ENCODE data around the gene MUTYH. TPM values are rescaled to one million over a fixed set of nuclear protein-coding genes. Genes with fewer than 3 reads are reported as not detected.

Gene MUTYH
- total RNA-seq, 2 experiments from 2014 or later = 57.9 to 67.4 TPM

GRCh38 chr1:45305231-45305630 is 35.0 kb downstream of the MUTYH start:
- peak overlapping the region; percentile 95 for H3K4me3 Mint-ChIP-seq
- H3K9me3 Mint-ChIP-seq = no peaks in the 10 kb centered on the region
- no peaks in the 10 kb centered on the region for H3K36me3 ChIP-seq (ENCODE audit: insufficient read depth, low read length)
- TF ChIP-seq, protein P1, sequence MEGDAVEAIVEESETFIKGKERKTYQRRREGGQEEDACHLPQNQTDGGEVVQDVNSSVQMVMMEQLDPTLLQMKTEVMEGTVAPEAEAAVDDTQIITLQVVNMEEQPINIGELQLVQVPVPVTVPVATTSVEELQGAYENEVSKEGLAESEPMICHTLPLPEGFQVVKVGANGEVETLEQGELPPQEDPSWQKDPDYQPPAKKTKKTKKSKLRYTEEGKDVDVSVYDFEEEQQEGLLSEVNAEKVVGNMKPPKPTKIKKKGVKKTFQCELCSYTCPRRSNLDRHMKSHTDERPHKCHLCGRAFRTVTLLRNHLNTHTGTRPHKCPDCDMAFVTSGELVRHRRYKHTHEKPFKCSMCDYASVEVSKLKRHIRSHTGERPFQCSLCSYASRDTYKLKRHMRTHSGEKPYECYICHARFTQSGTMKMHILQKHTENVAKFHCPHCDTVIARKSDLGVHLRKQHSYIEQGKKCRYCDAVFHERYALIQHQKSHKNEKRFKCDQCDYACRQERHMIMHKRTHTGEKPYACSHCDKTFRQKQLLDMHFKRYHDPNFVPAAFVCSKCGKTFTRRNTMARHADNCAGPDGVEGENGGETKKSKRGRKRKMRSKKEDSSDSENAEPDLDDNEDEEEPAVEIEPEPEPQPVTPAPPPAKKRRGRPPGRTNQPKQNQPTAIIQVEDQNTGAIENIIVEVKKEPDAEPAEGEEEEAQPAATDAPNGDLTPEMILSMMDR (IDR thresholded peaks at IDR 0.05) = no peak
- ATAC-seq (ENCODE audit: poor library complexity) = no peak
- DNase-seq = no peak
- H3K27ac Mint-ChIP-seq = peak overlapping the region; percentile 95
- H3K4me1 Mint-ChIP-seq (ENCODE audit: low read depth) = peaks cover 27% of the 10 kb centered on the region
- ChIA-PET POLR2A (interaction anchor here (0.6 to 6.2 kb wide), 6 partner anchors 35 to 574 kb away, joined by 3 to 163 read pairs (median 3); partner anchors contain the start of genes HECTD3, MUTYH, PLK3 and TESK2), CTCF (interaction anchor here (0.8 to 1.3 kb wide), 2 partner anchors 34 to 291 kb away, joined by 3 read pairs; no protein-coding TSS in a partner anchor)
- intact Hi-C loops (cut with DNase I, micrococcal nuclease) = loop anchor here in 1 of 2 experiments (1.0 to 2.0 kb wide), 3 partner anchors 19 to 186 kb away; partner anchors contain the start of genes MUTYH, TESK2 and TOE1
- H3K36me3 Mint-ChIP-seq (ENCODE audit: low read depth) = no peaks in the 10 kb centered on the region
- H3K4me1 ChIP-seq (ENCODE audit: insufficient read depth, low read length) = peaks cover 24% of the 10 kb centered on the region
- no peaks in the 10 kb centered on the region for H3K27me3 Mint-ChIP-seq
- no peaks in the 10 kb centered on the region for H3K27me3 ChIP-seq (ENCODE audit: control insufficient read depth in 1 of 2, insufficient read depth in 2 of 2, low read length in 2 of 2)
- H3K9me3 ChIP-seq (ENCODE audit: control insufficient read depth in 1 of 2, insufficient read depth in 1 of 2, low read length in 2 of 2) = no peaks in the 10 kb centered on the region
- H3K4me3 ChIP-seq (ENCODE audit: low read length) = no peak overlapping the region
- peak overlapping the region in 1 of 2 donors; percentile 95 for H3K27ac ChIP-seq (ENCODE audit: low read depth in 1 of 2, low read length in 2 of 2)

GRCh38 chr1:45304311-45305081 is 35.7 kb downstream of the MUTYH start:
- Histone ChIP-seq H3K4me1 (ENCODE audit: insufficient read depth, low read length) (peaks cover 24% of the 10 kb centered on the region), H3K9me3 (ENCODE audit: control insufficient read depth in 1 of 2, insufficient read depth in 1 of 2, low read length in 2 of 2) (no peaks in the 10 kb centered on the region), H3K4me3 (ENCODE audit: low read length) (peak overlapping the region; percentile 84), H3K36me3 (ENCODE audit: insufficient read depth, low read length) (no peaks in the 10 kb centered on the region), H3K27me3 (ENCODE audit: control insufficient read depth in 1 of 2, insufficient read depth in 2 of 2, low read length in 2 of 2) (no peaks in the 10 kb centered on the region), H3K27ac (ENCODE audit: low read depth in 1 of 2, low read length in 2 of 2) (peak overlapping the region; percentile 67 to 95)
- intact Hi-C loops (cut with DNase I, micrococcal nuclease) = loop anchor here (1.0 to 5.0 kb wide), 10 partner anchors 20 to 632 kb away; partner anchors contain the start of genes RNU5D-1 (in 2 of the 2), AKR1A1 (in 1 of the 2), ARMH1 (in 1 of the 2) and BEST4 (in 1 of the 2)
- TF ChIP-seq, protein P1 (IDR thresholded peaks at IDR 0.05) = no peak
- ChIA-PET CTCF (interaction anchor here (1.2 to 5.2 kb wide), 6 partner anchors 12 to 291 kb away, joined by 4 to 66 read pairs (median 12); partner anchors contain the start of genes CCDC163, HECTD3, MMACHC and MUTYH), POLR2A (interaction anchor here (0.9 to 6.2 kb wide), 14 partner anchors 33 to 504 kb away, joined by 3 to 163 read pairs (median 8); partner anchors contain the start of genes CCDC163, DYNLT4, EIF2B3 and GPBP1L1)
- H3K9me3 Mint-ChIP-seq = no peaks in the 10 kb centered on the region
- peaks cover 30% of the 10 kb centered on the region for H3K4me1 Mint-ChIP-seq (ENCODE audit: low read depth)
- H3K36me3 Mint-ChIP-seq (ENCODE audit: low read depth) = no peaks in the 10 kb centered on the region
- H3K27ac Mint-ChIP-seq = peak overlapping the region; percentile 95
- no peak for ATAC-seq (ENCODE audit: poor library complexity)
- DNase-seq = peak in 2 of 14 experiments; percentile 11 to 36
- H3K4me3 Mint-ChIP-seq = peak overlapping the region; percentile 95
- H3K27me3 Mint-ChIP-seq = no peaks in the 10 kb centered on the region

- H3K9me3 Mint-ChIP-seq = no peaks in the 10 kb centered on the region
- ATAC-seq (ENCODE audit: poor library complexity) (peak; percentile 85), DNase-seq (peak; percentile 96 to 100 (median 98))
- peak overlapping the region; percentile 95 for H3K27ac Mint-ChIP-seq
- no peaks in the 10 kb centered on the region for H3K36me3 Mint-ChIP-seq (ENCODE audit: low read depth)
- no peaks in the 10 kb centered on the region for H3K27me3 Mint-ChIP-seq
- H3K9me3 ChIP-seq (ENCODE audit: control insufficient read depth in 1 of 2, insufficient read depth in 1 of 2, low read length in 2 of 2) = no peaks in the 10 kb centered on the region
- peak overlapping the region; percentile 95 for H3K4me3 Mint-ChIP-seq
- ChIA-PET POLR2A (interaction anchor here (0.6 to 6.2 kb wide), 34 partner anchors 8 to 1000 kb away, joined by 3 to 163 read pairs (median 5); partner anchors contain the start of genes AKR1A1, CCDC163, DYNLT4 and EIF2B3), CTCF (interaction anchor here (0.5 to 5.2 kb wide), 13 partner anchors 12 to 573 kb away, joined by 3 to 66 read pairs (median 4); partner anchors contain the start of genes CCDC163, HECTD3, MMACHC and MUTYH)
- no peaks in the 10 kb centered on the region for H3K36me3 ChIP-seq (ENCODE audit: insufficient read depth, low read length)
- TF ChIP-seq, protein P1 (IDR thresholded peaks at IDR 0.05) = peak; percentile 84
- peaks cover 30% of the 10 kb centered on the region for H3K4me1 Mint-ChIP-seq (ENCODE audit: low read depth)
- peaks cover 24% of the 10 kb centered on the region for H3K4me1 ChIP-seq (ENCODE audit: insufficient read depth, low read length)
- intact Hi-C loops (cut with DNase I, micrococcal nuclease) = loop anchor here (1.0 to 5.0 kb wide), 11 partner anchors 37 to 631 kb away; partner anchors contain the start of genes RNU5D-1 (in 2 of the 2), TESK2 (in 2 of the 2), AKR1A1 (in 1 of the 2) and ARMH1 (in 1 of the 2)
- H3K27me3 ChIP-seq (ENCODE audit: control insufficient read depth in 1 of 2, insufficient read depth in 2 of 2, low read length in 2 of 2) = no peaks in the 10 kb centered on the region
- peak overlapping the region; percentile 84 for H3K4me3 ChIP-seq (ENCODE audit: low read length)
- peak overlapping the region; percentile 67 to 95 for H3K27ac ChIP-seq (ENCODE audit: low read depth in 1 of 2, low read length in 2 of 2)
Measured at GRCh38 chr1:45303520-45304310, 36.5 kb downstream of the MUTYH start.
